Activated CD4-positive, alpha-beta T cell treated with anti-CD3 and anti-CD28 coated beads for 4 hours (primary cell): Measurements from ENCODE around the gene IZUMO1.
"Not testable (repeated sequence)": the region's sequence is repeated elsewhere in the genome, so short reads cannot be mapped to it uniquely, and the experiment has no call there.

Experiments
- DNase-seq, 2 donors: peaks; one replicate each; pipeline ENCODE4 v3.0.0-alpha.2; 2020

IZUMO1 gene

DNA sequence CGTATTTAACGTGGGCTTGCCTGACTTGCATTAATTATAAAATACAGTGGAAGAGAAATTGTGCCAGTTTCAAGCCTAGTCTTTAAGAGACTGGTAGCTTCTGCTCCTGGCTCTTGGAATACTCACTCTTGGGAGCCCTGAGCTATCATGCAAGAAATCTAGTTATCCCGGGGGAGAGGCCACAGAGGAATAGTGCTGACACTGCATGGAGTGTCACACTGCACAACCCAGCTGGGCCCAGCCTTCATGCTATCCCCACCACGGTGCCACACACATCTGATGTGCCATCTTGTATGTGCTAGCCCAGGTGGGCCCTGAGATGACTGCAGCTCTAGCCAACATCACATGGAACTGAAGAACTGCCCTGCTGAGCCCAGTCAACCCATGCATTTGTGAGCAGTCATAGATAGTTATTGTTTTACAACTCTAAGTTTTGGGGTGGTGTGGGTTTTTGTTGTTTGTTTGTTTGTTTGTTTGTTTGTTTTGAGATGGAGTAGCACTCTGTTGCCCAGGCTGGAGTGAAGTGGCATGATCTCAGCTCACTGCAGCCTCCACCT lies 35.5 kb downstream of the IZUMO1 start:
- DNase-seq = no peak

DNA sequence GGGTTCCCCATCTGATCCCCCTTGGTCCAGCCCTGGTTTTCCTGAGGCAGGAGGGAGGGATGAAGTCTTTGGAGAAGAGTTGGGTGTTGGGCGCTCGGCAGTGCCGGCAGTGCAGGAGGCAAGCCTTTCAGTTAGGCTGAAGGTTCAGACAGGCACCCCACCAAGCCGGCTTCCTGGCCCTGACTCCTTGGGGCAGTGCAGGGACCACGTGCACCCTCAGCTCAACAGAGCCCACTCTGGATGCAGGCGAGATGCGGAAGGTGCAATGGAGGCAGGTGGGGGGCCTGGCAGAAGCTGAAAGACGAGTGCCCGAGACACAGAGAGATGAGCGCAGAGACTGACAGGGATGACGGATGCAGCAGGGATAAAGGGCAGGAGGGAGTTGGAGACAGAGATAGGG lies 38.2 kb downstream of the IZUMO1 start:
- DNase-seq = no peak

DNA sequence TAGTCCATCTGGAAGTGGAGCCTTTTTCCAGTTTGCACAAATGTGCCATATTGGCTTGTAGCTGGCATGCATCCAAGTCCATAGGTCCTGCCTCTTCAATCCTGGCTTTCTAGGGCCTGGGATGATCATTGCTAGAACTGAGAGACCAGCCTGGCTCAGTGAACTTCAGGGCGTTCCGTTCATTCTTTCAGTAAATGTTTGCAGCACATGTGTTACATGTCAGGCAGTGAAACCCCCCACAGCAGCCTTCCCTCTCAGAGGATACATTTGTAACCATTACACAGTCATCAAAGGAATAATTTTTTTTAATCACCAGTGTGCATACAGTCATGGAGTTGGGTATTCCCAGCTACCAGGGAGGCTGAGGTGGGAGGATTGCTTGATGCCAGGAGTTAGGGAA lies 41.3 kb downstream of the IZUMO1 start:
- no peak for DNase-seq

DNA sequence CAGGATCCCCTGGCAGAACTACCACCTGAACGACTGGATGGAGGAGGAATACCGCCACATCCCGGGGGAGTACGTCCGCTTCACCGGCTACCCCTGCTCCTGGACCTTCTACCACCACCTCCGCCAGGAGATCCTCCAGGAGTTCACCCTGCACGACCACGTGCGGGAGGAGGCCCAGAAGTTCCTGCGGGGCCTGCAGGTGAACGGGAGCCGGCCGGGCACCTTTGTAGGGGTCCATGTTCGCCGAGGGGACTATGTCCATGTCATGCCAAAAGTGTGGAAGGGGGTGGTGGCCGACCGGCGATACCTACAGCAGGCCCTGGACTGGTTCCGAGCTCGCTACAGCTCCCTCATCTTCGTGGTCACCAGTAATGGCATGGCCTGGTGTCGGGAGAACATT lies 43.4 kb downstream of the IZUMO1 start:
- no peak for DNase-seq

DNA sequence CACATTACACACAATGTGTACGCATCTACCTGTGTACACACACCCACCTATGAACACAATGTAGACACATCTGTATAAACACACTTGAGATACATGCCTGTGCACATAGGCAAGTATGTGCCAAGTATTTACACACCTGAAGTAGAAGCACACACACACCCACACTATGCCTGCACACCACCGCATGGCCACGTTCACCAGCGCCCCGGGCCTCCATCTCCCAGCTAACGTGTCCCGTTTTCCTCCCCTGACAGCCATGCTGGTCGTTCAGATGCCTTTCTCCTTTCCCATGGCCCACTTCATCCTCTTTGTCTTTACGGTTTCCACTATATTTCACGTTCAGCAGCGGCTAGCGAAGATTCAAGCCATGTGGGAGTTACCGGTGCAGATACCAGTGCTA lies 44.0 kb downstream of the IZUMO1 start:
- DNase-seq = no peak

DNA sequence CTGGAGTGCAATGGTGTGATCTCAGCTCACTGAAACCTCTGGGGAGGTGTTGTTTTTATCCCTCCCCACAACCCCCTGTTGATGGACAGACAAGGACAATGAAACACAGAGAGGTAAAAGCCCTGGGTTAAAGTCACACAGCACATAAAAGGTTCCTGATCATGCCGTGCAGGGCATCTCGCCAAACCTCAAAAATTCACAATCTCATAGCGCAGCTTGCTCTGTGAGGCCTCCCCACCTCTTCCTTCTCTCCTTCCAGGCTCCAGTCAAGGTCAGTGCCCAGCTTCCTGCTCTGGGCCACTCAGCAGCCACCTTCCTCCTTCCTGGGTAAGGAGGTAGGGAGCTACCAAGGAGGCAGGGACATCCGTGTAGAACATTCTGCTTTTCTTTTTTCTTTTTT lies 48.7 kb downstream of the IZUMO1 start:
- no peak for DNase-seq

DNA sequence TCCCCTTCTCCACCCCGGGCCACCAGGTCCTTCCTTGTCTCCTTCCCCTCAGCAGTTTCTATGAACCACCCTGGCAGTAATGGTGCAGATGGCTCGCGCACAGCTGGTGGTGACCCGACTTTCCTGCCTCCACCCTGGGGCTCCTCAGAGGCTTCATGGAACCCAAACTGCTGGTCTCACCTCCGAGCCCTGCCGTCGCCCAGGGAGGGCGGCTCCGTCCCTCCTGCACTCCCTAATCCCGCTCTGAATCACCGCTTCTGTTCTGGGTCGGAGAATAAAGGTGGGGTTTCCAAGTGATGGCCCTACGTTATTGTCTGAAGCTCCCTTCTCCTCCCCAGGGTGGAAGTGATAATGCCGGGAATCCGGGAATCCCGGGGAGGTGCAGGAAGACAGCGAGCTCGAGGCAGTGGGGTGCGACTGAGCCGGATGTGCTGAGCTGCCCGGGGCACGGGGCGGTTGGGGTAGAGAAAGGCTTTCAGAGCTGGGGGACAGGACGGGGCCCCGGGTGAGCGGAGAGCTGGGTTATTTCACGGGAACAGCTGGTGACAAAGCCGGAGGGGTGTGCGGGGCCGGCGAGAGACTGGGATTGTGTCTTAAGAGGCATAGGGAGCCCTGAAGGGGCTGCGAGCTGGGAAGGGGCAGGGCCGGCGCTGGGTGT lies 50.2 kb downstream of the IZUMO1 start:
- no peak for DNase-seq

DNA sequence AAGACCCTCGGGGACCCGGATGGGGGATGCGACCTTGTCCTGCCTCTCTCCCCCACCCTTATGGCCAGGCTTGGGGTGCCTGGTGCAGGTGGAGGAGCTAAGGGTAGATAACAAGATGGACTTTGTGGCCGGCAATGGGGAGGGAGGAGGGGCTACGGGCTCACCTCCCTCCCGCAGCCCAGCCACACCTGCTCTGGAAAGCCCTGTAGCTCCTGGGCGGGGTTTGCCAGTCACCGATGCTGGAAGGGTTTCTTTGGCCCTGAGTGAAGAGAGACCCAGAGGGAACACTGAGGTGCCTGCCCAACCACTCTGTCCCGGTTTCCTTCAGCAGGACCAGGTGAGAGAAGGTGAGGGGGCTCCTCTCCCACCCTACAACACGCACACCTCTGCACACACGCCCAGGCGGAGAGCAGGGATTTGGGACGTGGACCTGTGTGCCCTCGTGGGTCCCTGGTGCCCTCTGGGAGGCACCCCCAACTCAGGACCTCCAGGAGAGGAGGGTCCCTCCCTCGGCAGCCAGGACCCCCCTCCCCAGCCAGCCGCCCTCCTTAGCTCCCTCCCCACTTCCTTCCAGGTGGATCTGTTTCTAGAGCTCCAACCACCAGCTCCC lies 50.9 kb downstream of the IZUMO1 start, which contains the start of gene FUT2:
Gene FUT2 (plus strand): TSS at position 229 of the 610 bp plus-strand sequence. CDS start 6,986 bp downstream, outside the sequence.
- no peak for DNase-seq

DNA sequence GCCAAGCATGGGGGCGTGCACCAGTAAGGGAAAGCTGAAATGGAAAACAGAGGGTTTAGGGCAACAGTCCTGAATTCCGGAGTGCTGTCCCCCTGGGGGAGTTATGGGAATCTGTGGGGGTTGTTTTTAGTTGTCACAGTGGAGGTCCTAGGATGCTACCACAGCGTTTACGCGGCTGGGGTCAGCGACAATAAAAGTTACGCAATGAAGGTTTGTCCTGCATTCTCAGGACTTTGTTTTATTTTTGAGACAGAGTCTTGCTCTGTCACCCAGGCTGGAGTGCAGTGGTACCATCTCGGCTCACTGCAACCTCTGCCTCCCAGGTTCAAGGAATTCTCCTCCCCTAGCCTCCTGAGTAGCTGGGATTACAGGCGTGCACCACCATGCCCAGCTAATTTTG lies 53.1 kb downstream of the IZUMO1 start:
- DNase-seq = not testable (repeated sequence)
